ENCODE results near the gene TEAD1. TPM values are rescaled to one million over a fixed set of nuclear protein-coding genes. Genes with fewer than 3 reads are reported as not detected.

TEAD1 gene
- total RNA-seq, 4 donors from 2014 or later, result 38.8 to 110 (median 75.3) TPM

GRCh38 chr11:12961615-12962014, 287.4 kb downstream of the TEAD1 start:
- Histone ChIP-seq H3K27ac (no peak overlapping the region), H3K27me3 (no peaks in the 10 kb centered on the region), H3K4me3 (no peak overlapping the region), H3K36me3 (no peaks in the 10 kb centered on the region), H3K9me3 (no peaks in the 10 kb centered on the region), H3K4me1 (no peaks in the 10 kb centered on the region)
- no peak for DNase-seq
- TF ChIP-seq POLR2A (IDR thresholded peaks at IDR 0.05), result no peak
- intact Hi-C loops (cut with DNase I; ENCODE audit: low total_unique reads), result no loop called here

- TF ChIP-seq CTCF (IDR thresholded peaks at IDR 0.05), result no peak
- no peak for TF ChIP-seq POLR2A (IDR thresholded peaks at IDR 0.05)
- Histone ChIP-seq H3K4me3 (no peak overlapping the region), H3K4me1 (no peaks in the 10 kb centered on the region), H3K36me3 (no peaks in the 10 kb centered on the region), H3K27ac (no peak overlapping the region), H3K27me3 (no peaks in the 10 kb centered on the region), H3K9me3 (no peaks in the 10 kb centered on the region)
- no peak for DNase-seq
- intact Hi-C loops (cut with DNase I; ENCODE audit: low total_unique reads), result no loop called here
Observed at GRCh38 chr11:12962306-12962705, 288.1 kb downstream of the TEAD1 start.

- Histone ChIP-seq H3K27me3 (no peaks in the 10 kb centered on the region), H3K36me3 (no peaks in the 10 kb centered on the region), H3K9me3 (no peaks in the 10 kb centered on the region), H3K27ac (no peak overlapping the region), H3K4me3 (no peak overlapping the region), H3K4me1 (no peaks in the 10 kb centered on the region)
- intact Hi-C loops (cut with DNase I; ENCODE audit: low total_unique reads), result no loop called here
- DNase-seq, result no peak
- TF ChIP-seq POLR2A (IDR thresholded peaks at IDR 0.05), result no peak
- TF ChIP-seq CTCF (IDR thresholded peaks at IDR 0.05), result no peak
Observed at GRCh38 chr11:12963051-12963450, 288.8 kb downstream of the TEAD1 start.

- Histone ChIP-seq H3K27me3 (no peaks in the 10 kb centered on the region), H3K36me3 (no peaks in the 10 kb centered on the region), H3K4me1 (no peaks in the 10 kb centered on the region), H3K9me3 (no peaks in the 10 kb centered on the region), H3K27ac (no peak overlapping the region), H3K4me3 (no peak overlapping the region)
- peak; percentile 43 to 55 for DNase-seq
- TF ChIP-seq CTCF (IDR thresholded peaks at IDR 0.05), result peak; percentile 65 to 71 (median 70)
- no peak for TF ChIP-seq POLR2A (IDR thresholded peaks at IDR 0.05)
- intact Hi-C loops (cut with DNase I; ENCODE audit: low total_unique reads), result no loop called here
Observed at GRCh38 chr11:12963792-12964536, 289.7 kb downstream of the TEAD1 start.

GRCh38 chr11:12964650-12965049, 290.4 kb downstream of the TEAD1 start:
- Histone ChIP-seq H3K4me3 (no peak overlapping the region), H3K9me3 (no peaks in the 10 kb centered on the region), H3K4me1 (no peaks in the 10 kb centered on the region), H3K36me3 (no peaks in the 10 kb centered on the region), H3K27me3 (no peaks in the 10 kb centered on the region), H3K27ac (no peak overlapping the region)
- intact Hi-C loops (cut with DNase I; ENCODE audit: low total_unique reads), result no loop called here
- TF ChIP-seq CTCF (IDR thresholded peaks at IDR 0.05), result no peak
- TF ChIP-seq POLR2A (IDR thresholded peaks at IDR 0.05), result no peak
- DNase-seq, result no peak
